GM18909 (cell line): ENCODE measurements around the gene ANAPC13.

Source experiments
- ATAC-seq: cut with Tn5 transposase; IDR thresholded peaks from one replicate; pipeline ENCODE4 v1.9.1; 2021; ENCODE audit warnings: mild to moderate bottlenecking; ENCODE audit not compliant: unreplicated experiment, poor library complexity

Gene ANAPC13

DNA sequence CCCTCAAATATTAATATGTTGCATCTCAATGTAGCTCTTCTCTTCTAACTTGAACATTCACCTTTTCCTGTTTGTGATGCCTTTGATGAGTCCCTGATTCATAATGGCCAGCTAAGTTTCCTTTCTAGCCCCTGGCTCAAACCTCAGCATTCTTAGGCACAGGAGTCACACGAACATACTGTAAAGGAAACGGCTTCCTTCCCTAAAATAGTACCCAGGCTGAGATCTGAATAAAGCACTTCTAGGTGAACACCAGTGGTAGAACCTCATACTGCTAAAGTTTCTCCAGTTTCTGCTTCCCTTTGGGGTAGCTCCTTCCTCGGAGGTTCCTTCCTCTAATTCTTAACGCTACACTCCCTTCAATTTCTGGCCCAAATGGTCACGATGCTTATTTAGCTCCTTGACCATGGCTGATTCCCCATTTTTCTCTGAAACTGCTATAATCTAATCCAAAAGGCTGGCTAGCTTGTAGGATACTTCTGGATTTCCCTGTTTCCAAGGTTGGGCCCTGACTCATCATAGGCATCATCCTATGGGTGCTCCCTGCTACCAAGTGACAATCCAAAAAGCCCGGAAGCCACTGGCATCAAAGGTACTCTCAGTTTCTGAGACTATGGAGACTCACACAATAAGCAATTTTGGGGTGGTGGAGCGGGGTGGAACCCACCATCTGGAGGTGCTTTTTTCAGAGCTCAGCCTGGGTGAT lies 2.4 kb downstream of the ANAPC13 start:
- ATAC-seq: no peak

- no peak for ATAC-seq
Observed at GRCh38 chr3:134482622-134483021, 3.2 kb downstream of the ANAPC13 start.

- no peak for ATAC-seq
Observed at GRCh38 chr3:134481166-134481565, 4.6 kb downstream of the ANAPC13 start.

DNA sequence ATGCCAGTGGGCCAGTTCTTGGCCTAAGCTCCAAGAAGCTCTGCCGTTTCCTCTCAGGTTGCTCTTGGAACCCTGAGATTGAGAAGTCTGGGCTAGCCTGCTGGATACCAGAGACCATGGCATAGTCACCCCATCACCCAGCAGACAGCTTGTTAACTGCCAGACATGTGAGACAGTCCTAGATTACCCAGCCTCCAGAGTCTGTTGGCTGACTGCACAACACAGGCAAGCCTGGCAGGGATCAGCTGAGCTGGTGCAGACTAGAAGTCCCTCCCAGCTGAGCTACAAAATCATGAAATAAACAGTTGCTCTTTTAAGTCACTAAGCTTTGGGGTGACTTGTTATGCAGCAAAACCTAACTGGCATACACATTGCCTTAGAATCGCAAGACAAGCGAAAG lies 5.2 kb downstream of the ANAPC13 start:
- no peak for ATAC-seq

DNA sequence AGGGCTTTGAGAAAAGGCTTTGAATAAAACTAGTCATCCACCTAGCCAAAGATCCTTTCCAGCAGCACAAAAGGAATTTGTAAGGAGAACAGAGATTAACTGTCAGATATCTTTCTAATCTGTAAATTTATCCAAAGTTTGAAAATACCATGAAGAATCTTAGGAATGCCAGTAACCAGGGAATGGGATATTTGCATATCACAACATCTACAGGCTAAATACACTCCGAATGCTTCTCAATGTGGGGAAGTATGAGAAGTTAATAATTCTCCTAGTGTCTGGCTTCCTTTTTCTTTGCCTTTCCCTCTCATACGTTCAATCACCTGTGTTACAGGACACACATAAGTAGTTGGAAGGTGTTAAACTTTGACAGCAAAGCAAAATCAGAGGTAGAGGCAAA lies 7.8 kb downstream of the ANAPC13 start:
- ATAC-seq: no peak

DNA sequence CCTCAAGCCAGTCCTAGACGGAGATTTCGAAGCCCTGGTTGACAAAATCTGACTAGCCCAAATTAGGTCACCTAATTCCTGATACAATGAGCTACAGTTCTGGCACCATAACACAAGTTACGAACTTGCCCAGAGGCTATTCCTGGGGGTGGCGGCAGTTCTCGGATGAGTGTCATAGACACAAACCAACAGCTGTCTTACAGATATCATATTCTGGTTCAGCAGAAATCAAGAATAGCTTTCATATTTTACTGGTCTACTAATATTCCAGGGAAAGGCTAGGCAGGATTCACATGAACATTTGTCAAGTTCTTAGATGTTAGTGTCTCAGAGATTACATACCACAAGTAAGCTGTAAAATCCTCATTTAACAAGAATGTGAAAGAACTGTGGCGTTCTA lies 8.8 kb downstream of the ANAPC13 start:
- no peak for ATAC-seq

DNA sequence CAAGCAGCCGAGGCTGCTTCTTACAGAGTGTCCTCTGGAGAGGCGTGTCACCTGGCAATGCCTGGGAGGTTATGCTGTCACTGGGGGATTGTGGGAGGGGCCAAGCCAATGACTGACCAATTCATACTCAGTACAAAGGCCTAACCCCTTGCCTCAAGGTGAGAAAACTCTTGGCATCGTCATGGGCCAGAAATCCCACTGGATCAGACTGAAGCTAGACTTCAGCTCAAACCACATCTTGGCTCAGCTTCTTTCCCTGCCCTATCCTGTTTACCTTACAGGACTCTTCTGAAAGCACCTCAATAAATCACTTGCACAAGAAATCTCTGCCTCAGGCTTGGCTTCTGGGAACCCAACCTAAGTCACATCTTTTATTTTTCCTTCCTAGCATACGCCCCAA lies 9.5 kb downstream of the ANAPC13 start:
- no peak for ATAC-seq

GRCh38 chr3:134474956-134475355 lies 10.8 kb downstream of the ANAPC13 start:
- no peak for ATAC-seq

DNA sequence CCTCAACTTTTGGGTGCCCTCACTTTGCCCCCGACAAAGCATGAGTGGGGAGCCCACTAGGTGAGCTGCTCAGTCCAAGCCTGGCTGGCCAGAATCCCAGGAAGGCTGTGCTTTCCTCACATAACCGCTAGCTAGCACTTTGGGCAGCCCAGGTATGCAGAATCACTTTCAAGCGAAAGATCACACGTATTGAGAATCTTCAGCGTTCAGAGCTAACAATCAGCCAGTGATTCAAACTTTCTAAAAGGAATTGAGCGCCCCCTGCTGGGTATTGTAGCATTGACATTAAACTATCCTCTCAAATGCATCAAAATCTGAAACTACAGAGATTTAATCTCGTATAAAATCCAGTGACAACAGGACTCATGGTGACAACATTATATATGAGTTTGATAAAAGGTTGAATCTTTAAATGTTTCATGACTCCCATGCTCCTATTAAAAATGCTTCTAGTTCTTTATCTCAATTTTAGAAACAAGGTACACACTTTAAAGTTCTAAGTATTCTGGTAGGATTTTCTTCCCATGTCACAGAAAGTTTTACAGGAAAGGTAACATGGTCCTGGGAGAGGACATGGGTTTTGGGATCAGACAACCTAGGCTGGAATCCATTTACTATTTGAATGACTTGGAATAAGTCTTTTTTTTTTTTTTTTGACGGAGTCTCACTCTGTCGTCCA lies 11.8 kb downstream of the ANAPC13 start:
- no peak for ATAC-seq

- no peak for ATAC-seq
Observed at GRCh38 chr3:134472831-134473230, 13.0 kb downstream of the ANAPC13 start.

DNA sequence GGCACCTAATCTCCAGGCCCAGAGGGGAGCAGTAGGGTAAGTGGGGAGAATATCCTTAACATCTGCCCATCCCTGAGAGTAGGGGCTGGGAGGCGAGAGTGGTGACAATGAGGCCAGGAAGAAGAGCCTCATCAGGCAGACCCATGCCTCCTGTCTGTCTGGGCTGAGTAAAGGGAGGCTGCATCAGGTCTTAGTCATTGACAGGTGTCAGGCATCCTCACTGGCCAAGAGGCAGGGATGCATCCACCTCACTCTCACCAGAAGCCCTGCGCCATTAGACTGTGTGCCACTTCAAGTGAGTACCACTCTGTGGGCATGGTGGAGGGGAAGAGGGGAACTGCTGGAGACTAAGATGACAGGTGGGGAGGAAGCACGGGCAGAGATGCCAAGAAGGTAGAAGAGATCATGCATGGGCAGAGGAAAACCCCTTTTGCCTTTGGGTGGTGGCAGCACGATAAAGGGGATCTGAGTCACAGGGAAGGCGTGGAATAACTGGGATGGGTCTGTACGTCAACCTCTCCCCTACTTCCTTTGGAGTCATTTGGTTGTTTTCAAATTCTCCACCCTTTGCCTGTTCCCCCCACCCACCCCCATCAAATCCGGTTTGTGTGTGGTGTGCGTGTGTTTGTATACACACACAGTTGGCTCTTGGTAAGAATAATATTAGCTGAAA lies 14.1 kb downstream of the ANAPC13 start:
- no peak for ATAC-seq

DNA sequence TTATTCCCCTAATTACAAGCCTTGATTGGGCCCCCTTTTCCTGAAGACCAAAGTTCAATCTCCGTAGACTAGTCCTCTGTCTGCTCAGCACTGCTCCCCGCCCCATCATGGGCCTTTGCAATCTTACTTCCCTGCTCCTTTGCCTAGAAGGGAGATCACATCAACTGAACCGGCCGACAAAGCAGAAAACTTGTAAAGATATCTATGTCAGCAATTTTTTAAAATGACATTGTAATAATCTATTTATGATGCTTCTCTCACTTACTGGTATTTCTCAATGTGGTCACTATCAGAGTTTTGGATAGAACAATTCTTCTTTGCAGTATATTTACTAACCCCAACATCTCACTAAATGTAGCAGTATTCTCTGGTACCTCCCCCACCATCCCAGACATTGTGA lies 17.3 kb downstream of the ANAPC13 start:
- no peak for ATAC-seq

DNA sequence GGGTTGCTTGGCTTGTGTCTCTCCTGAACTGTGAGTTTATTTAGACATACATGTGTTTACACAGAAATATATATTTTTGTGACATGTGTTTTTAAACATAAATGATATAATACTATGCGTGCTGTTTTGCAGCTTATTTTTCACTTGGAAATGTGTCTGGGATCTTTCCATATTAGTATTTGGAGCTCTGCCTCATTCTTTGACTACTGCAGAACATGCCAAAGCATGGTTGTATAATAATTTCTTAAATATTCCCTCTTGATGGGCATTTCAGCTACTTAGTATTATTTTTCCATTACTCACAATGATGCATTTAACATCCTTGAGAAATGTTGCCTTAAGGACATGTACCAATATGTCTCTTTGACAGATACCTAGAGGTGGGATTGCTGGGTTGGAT lies 19.5 kb downstream of the ANAPC13 start:
- ATAC-seq: no peak

DNA sequence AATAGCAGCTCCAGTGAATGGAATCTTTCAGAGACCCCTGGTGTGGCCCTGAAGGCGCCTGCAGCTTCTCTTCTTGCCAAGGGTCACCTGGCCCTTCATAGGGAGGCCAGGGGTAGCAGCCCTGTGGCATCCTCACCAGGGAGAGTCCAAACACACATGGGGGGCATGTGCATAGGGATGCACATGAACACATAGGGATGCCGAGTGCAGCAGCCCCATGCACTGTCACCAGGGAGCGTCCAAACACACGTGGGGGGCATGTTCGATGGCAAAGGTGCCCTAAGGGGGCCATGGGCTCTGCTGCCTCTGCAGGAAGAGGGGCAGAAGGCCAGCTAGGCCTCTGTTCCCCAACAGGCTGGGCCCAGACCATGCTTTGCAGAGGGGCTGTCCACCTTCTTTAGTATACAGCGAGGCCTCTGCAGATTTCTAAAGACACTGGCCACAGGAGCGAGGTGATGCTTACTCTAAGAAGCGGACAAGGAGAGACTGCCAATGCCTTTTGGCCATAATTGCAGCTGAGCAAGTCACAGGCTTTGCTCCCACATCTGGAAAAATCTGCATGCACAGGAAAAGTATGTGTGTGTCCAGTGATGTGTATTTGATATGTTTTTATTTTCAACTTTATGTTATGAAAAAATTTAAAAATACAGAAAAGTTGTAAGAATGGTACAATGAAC lies 21.0 kb downstream of the ANAPC13 start:
- ATAC-seq: no peak

DNA sequence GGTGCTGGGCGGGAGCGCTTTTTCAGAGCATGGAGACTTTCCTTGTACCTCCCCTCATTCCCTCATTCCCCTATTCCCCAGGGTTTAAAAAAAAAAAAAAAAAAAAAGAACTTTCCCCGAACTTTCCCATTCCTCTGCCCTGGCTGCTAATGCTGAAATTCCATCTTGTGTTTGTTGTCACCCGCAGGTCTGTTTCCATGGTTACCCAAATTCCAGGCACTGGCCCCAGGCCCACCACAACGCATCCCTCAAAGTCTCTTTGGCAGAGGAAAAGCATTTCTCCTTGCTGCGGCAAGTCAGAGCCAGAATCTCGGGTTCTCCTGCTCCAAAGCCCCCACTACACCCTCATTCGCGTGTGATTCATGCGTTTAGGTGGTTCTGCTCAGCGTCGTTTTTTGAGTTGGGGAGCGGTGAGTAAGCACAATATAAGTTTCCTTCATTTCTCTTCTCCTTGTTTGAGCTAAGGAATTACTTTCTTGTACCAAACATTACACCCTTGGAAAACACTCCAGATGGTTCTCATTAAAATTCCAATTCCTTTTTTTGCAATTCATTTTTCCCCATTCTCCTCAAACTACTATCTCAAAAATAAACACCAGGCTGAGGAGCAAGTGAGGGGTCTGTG lies 21.6 kb downstream of the ANAPC13 start:
- no peak for ATAC-seq

GRCh38 chr3:134463676-134464063 lies 22.1 kb downstream of the ANAPC13 start:
- no peak for ATAC-seq

DNA sequence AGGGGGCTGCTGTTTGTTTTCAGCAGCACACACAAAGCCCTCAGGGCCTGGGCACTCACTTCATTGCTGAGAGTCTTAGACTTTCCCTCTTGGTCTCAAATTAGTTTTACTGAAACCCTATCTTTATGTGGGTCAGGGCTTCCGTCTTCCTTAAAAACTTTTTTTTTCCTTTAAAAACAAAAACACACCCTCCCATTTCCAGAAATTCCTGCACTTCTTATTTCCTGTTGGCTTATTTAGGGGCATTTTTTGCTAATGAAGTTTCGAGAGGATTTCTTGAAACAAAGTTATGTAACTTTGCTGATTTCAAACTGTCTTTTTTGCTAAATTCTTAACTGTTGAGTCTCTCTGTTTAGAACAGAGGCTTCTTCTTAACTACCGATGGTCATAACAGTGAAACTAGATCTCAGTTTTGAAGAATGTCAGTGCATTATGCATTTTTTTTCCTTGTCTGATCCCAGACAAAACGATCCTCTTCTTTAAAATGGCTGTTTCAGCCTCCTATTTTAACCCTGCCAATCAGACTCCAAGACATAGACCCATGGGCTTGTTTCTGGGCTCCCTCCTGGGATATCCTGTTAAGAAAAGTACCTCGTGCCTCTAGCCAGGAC lies 23.3 kb downstream of the ANAPC13 start:
- no peak for ATAC-seq

- no peak for ATAC-seq
Observed at GRCh38 chr3:134460965-134461364, 24.8 kb downstream of the ANAPC13 start.

DNA sequence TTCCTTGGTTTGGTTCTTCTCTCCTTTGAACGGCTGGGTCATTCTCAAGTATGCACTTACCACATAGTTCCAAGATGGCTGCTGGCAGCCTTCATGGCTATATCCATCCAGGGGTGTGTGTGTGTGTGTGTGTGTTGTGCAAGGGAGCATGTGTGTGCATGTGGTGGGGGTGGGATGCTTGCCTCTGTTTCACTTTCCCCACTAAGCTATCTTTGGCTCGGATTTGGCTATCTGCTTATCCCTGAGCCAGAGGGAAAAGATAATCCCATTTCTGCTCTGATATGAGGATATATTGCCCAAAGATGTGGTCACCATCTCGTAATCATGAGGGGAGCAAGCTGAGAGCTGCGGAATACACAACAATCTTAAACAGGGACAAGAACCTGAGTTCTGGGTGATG lies 26.2 kb downstream of the ANAPC13 start:
- ATAC-seq: no peak

DNA sequence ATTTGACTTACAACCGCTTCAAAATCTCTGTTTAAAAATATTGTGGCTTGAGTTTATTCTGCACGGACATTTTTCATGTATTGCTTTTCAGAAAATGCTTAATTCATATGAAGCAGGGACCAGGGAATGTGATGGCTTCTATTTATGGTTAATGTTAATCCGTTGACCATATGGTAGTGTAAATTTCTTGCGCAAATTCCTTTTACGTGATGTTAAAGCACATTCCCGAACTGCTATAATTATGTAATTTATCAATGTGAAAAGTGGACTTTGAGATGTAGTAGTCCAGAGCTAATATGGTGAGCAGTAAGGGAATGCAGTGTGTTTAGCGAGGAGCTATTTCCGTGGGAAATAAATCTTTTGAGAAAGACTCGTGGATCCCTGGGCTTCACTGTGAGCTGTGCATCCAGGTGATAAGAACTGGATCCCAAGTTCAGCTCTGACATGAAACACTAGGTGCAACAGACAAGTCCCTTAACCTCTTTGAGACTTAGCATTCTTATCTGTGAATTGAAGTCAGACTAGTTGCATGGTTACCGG lies 27.3 kb downstream of the ANAPC13 start:
- no peak for ATAC-seq
